Measurements from ENCODE around the gene SLC4A2. TPM values are rescaled to one million over a fixed set of nuclear protein-coding genes. Genes with fewer than 3 reads are reported as not detected.
A peak's percentile ranks its signal among the peaks of the same experiment; 100 is the strongest.

The SLC4A2 gene
- total and polyA plus RNA-seq, 2 experiments from 2014 or later: 167 to 188 TPM

GRCh38 chr7:151113344-151114150 is 54.2 kb downstream of the SLC4A2 start:
- Histone ChIP-seq H3K27me3 (no peaks in the 10 kb centered on the region), H3K9me3 (ENCODE audit: low read depth) (no peaks in the 10 kb centered on the region), H2AFZ (no peak overlapping the region), H4K20me1 (ENCODE audit: insufficient read depth, poor library complexity, severe bottlenecking) (peaks cover 80% of the 10 kb centered on the region), H3K4me3 (no peak overlapping the region), H3K4me2 (peak overlapping the region; percentile 73), H3K79me2 (peaks cover 70% of the 10 kb centered on the region), H3K4me1 (ENCODE audit: insufficient read depth) (peaks cover 17% of the 10 kb centered on the region), H3K36me3 (replicated peaks; ENCODE audit: insufficient read depth, low read depth) (no peaks in the 10 kb centered on the region), H3K27ac (peak overlapping the region; percentile 74), H3K9me2 (replicated peaks; ENCODE audit: insufficient read depth) (no peaks in the 10 kb centered on the region)
- TF ChIP-seq CTCF (IDR thresholded peaks at IDR 0.05; ENCODE audit: poor library complexity): no peak
- no peak for TF ChIP-seq EZH2phosphoT487 (IDR thresholded peaks at IDR 0.05; ENCODE audit: low read depth, severe bottlenecking, unreplicated experiment)
- no peak for TF ChIP-seq EZH2 (IDR thresholded peaks at IDR 0.05; ENCODE audit: borderline replicate concordance)
- WGBS (ENCODE audit: low lambda C conversion rate, missing lambda C conversion rate): 29% methylated on average over 13 of the region's 13 CpGs
- peak; percentile 69 for DNase-seq (ENCODE audit: low spot score)

- Histone ChIP-seq H3K4me3 (no peak overlapping the region), H3K9me2 (replicated peaks; ENCODE audit: insufficient read depth) (no peaks in the 10 kb centered on the region), H3K79me2 (peaks cover 64% of the 10 kb centered on the region), H4K20me1 (ENCODE audit: insufficient read depth, poor library complexity, severe bottlenecking) (peaks cover 77% of the 10 kb centered on the region), H2AFZ (no peak overlapping the region), H3K4me2 (peak overlapping the region; percentile 73), H3K4me1 (ENCODE audit: insufficient read depth) (peaks cover 17% of the 10 kb centered on the region), H3K36me3 (replicated peaks; ENCODE audit: insufficient read depth, low read depth) (no peaks in the 10 kb centered on the region), H3K9me3 (ENCODE audit: low read depth) (no peaks in the 10 kb centered on the region), H3K27ac (peak overlapping the region; percentile 74), H3K27me3 (no peaks in the 10 kb centered on the region)
- peak; percentile 63 for DNase-seq (ENCODE audit: low spot score)
- WGBS (ENCODE audit: low lambda C conversion rate, missing lambda C conversion rate): 19% methylated on average over 62 of the region's 101 CpGs
- TF ChIP-seq EZH2phosphoT487 (IDR thresholded peaks at IDR 0.05; ENCODE audit: low read depth, severe bottlenecking, unreplicated experiment) (no peak), EZH2 (IDR thresholded peaks at IDR 0.05; ENCODE audit: borderline replicate concordance) (no peak), CTCF (IDR thresholded peaks at IDR 0.05; ENCODE audit: poor library complexity) (no peak)
Measured at GRCh38 chr7:151114151-151115090, 55.0 kb downstream of the SLC4A2 start.

- Histone ChIP-seq H3K9me2 (replicated peaks; ENCODE audit: insufficient read depth) (no peaks in the 10 kb centered on the region), H3K79me2 (peaks cover 59% of the 10 kb centered on the region), H3K27ac (peak overlapping the region; percentile 40), H3K4me1 (ENCODE audit: insufficient read depth) (peaks cover 17% of the 10 kb centered on the region), H3K27me3 (no peaks in the 10 kb centered on the region), H3K4me3 (no peak overlapping the region), H3K9me3 (ENCODE audit: low read depth) (no peaks in the 10 kb centered on the region), H2AFZ (no peak overlapping the region), H3K36me3 (replicated peaks; ENCODE audit: insufficient read depth, low read depth) (no peaks in the 10 kb centered on the region), H4K20me1 (ENCODE audit: insufficient read depth, poor library complexity, severe bottlenecking) (peaks cover 69% of the 10 kb centered on the region), H3K4me2 (peak overlapping the region; percentile 75)
- TF ChIP-seq CTCF (IDR thresholded peaks at IDR 0.05; ENCODE audit: poor library complexity) (no peak), EZH2phosphoT487 (IDR thresholded peaks at IDR 0.05; ENCODE audit: low read depth, severe bottlenecking, unreplicated experiment) (no peak)
- 4% methylated on average over 74 of the region's 114 CpGs for WGBS (ENCODE audit: low lambda C conversion rate, missing lambda C conversion rate)
- DNase-seq (ENCODE audit: low spot score): peak; percentile 72
Measured at GRCh38 chr7:151115121-151115835, 55.9 kb downstream of the SLC4A2 start.

Measured in hepatocyte (in vitro differentiated cells).